PFSK-1 (cell line): ENCODE data around the gene GMPPA.

Source experiments
- POLR2AphosphoS5 ChIP-seq: IDR thresholded peaks from 2 replicates; pipeline ENCODE4 v1.6.1; 2012; ENCODE audit warnings: low read depth, mild to moderate bottlenecking, control low read depth, low read length, moderate library complexity
- REST ChIP-seq, 2 experiments: IDR thresholded peaks; 2 replicates each; pipeline versions ENCODE4 v1.6.1 to v1.8.0; 2011 to 2012; ENCODE audit warnings: low read depth in 2 of 2, low read length in 2 of 2, control low read depth in 1 of 2, inconsistent platforms in 1 of 2, mild to moderate bottlenecking in 1 of 2, moderate library complexity in 1 of 2; ENCODE audit not compliant: insufficient read depth in 1 of 2
- SIN3A ChIP-seq: IDR thresholded peaks from 2 replicates; pipeline ENCODE4 v1.6.1; 2012; ENCODE audit warnings: mild to moderate bottlenecking, low read length, moderate library complexity, borderline replicate concordance; ENCODE audit not compliant: insufficient read depth

- TF ChIP-seq REST (IDR thresholded peaks at IDR 0.05; ENCODE audit: insufficient read depth in 1 of 2, low read depth in 2 of 2, low read length in 2 of 2) (no peak), POLR2AphosphoS5 (no peak), SIN3A (no peak)
These were observed 57.7 kb downstream of the GMPPA start for GRCh38 chr2:219556413-219556812.
